Upper lobe of left lung (tissue), 4 donors: ENCODE results near the gene PROSER3.

Experiments
- CTCF ChIP-seq, 6 experiments: fragments of 450-650 bp in 4 of 6; fragments of 200-600 bp in 2 of 6; sonication (generic) in 2 of 6; IDR thresholded peaks; one replicate each; pipeline ENCODE4 v1.5.1; 2016 to 2019; ENCODE audit warnings: antibody characterized with exemption in 6 of 6
- EP300 ChIP-seq, 4 donors: sonication (generic); formaldehyde crosslinking; IDR thresholded peaks; one replicate each; pipeline ENCODE4 v1.5.1; 2017; ENCODE audit warnings: antibody characterized with exemption in 4 of 4, control low read depth in 2 of 4
- POLR2A ChIP-seq, 4 donors: fragments of 450-650 bp; IDR thresholded peaks; one replicate each; pipeline ENCODE4 v1.5.1; 2016 to 2017; ENCODE audit warnings: antibody characterized with exemption in 4 of 4, mild to moderate bottlenecking in 2 of 4
- POLR2AphosphoS5 ChIP-seq, 2 donors: sonication (generic); formaldehyde crosslinking; IDR thresholded peaks; one replicate each; pipeline ENCODE4 v1.5.1; 2017; ENCODE audit warnings: antibody characterized with exemption in 2 of 2

GRCh38 chr19:35764432-35765315 is 6.7 kb downstream of the PROSER3 start:
- TF ChIP-seq POLR2A (IDR thresholded peaks at IDR 0.05) = no peak
- no peak for TF ChIP-seq CTCF (IDR thresholded peaks at IDR 0.05)
- no peak for TF ChIP-seq POLR2AphosphoS5 (IDR thresholded peaks at IDR 0.05)
- TF ChIP-seq EP300 (IDR thresholded peaks at IDR 0.05) = no peak
